OCI-LY1 (cell line): ENCODE data around the gene LRFN4.

Experiments
- H2AFZ ChIP-seq: fragments of 200-600 bp; sonication (generic), shearing (Covaris generic); 2 replicates; pipeline ENCODE4 v1.6.0; 2014; ENCODE audit warnings: antibody characterized with exemption, mild to moderate bottlenecking, low read length
- H3F3A ChIP-seq: fragments of 200-600 bp; sonication (generic), shearing (Covaris generic); 2 replicates; pipeline ENCODE4 v1.6.0; 2014; ENCODE audit warnings: mild to moderate bottlenecking, antibody characterized with exemption, low read length, moderate library complexity; ENCODE audit not compliant: insufficient read depth
- H3K27ac ChIP-seq: fragments of 200-600 bp; sonication (generic); 2 replicates; pipeline ENCODE4 v1.5.1; 2014; ENCODE audit warnings: low read length, mixed run types, mild to moderate bottlenecking, low read depth; ENCODE audit not compliant: poor library complexity, severe bottlenecking
- H3K27me3 ChIP-seq: fragments of 200-600 bp; sonication (generic); 2 replicates; pipeline ENCODE4 v1.6.0; 2014; ENCODE audit warnings: antibody characterized with exemption, mild to moderate bottlenecking, low read length, moderate library complexity; ENCODE audit not compliant: insufficient read depth
- H3K36me3 ChIP-seq: fragments of 200-600 bp; sonication (generic); 2 replicates; pipeline ENCODE4 v1.6.1; 2014; ENCODE audit warnings: mild to moderate bottlenecking, antibody characterized with exemption, low read length, moderate library complexity, mixed read lengths; ENCODE audit not compliant: insufficient read depth
- H3K4me1 ChIP-seq: fragments of 200-600 bp; sonication (generic); 2 replicates; pipeline ENCODE4 v1.5.1; 2014; ENCODE audit warnings: mild to moderate bottlenecking, low read length, moderate library complexity; ENCODE audit not compliant: insufficient read depth, severe bottlenecking
- H3K4me2 ChIP-seq: fragments of 200-600 bp; sonication (generic), shearing (Covaris generic); 2 replicates; pipeline ENCODE4 v1.6.1; 2014; ENCODE audit warnings: low read length
- H3K4me3 ChIP-seq: fragments of 200-600 bp; sonication (generic); 2 replicates; pipeline ENCODE4 v1.5.1; 2014; ENCODE audit warnings: low read length, low read depth, mild to moderate bottlenecking, mixed read lengths; ENCODE audit not compliant: poor library complexity, severe bottlenecking
- H3K79me2 ChIP-seq: fragments of 200-600 bp; shearing (Covaris generic); 2 replicates; pipeline ENCODE4 v1.6.1; 2016; ENCODE audit warnings: mixed run types, low read length, mixed read lengths; ENCODE audit not compliant: insufficient read depth
- H3K9ac ChIP-seq: fragments of 200-600 bp; sonication (generic), shearing (Covaris generic); 2 replicates; pipeline ENCODE4 v1.6.1; 2014; ENCODE audit warnings: mild to moderate bottlenecking, low read length, mixed read lengths
- H3K9me2 ChIP-seq: fragments of 200-600 bp; sonication (generic), shearing (Covaris generic); 2 replicates; pipeline ENCODE4 v1.6.1; 2014; ENCODE audit warnings: low read depth, mild to moderate bottlenecking, low read length, mixed read lengths
- H3K9me3 ChIP-seq: fragments of 200-600 bp; shearing (Covaris generic); 2 replicates; pipeline ENCODE4 v1.6.1; 2014; ENCODE audit warnings: low read length, mixed read lengths
- H4K20me1 ChIP-seq: fragments of 200-600 bp; sonication (generic), shearing (Covaris generic); 2 replicates; pipeline ENCODE4 v1.6.0; 2016; ENCODE audit warnings: mild to moderate bottlenecking, low read length; ENCODE audit not compliant: insufficient read depth
- EZH2 ChIP-seq: fragments of 200-600 bp; sonication (generic), shearing (Covaris generic); IDR thresholded peaks from 2 replicates; pipeline ENCODE4 v1.8.0; 2017; ENCODE audit warnings: borderline replicate concordance, mixed run types, mild to moderate bottlenecking, antibody characterized with exemption, low read length, moderate library complexity, mixed read lengths
- TF ChIP-seq, protein P1 (sequence below): fragments of 200-600 bp; sonication (generic), shearing (Covaris generic); IDR thresholded peaks from 2 replicates; pipeline ENCODE4 v1.5.1; 2017; ENCODE audit warnings: mild to moderate bottlenecking, antibody characterized with exemption, low read length, moderate library complexity, mixed read lengths

LRFN4 gene

DNA sequence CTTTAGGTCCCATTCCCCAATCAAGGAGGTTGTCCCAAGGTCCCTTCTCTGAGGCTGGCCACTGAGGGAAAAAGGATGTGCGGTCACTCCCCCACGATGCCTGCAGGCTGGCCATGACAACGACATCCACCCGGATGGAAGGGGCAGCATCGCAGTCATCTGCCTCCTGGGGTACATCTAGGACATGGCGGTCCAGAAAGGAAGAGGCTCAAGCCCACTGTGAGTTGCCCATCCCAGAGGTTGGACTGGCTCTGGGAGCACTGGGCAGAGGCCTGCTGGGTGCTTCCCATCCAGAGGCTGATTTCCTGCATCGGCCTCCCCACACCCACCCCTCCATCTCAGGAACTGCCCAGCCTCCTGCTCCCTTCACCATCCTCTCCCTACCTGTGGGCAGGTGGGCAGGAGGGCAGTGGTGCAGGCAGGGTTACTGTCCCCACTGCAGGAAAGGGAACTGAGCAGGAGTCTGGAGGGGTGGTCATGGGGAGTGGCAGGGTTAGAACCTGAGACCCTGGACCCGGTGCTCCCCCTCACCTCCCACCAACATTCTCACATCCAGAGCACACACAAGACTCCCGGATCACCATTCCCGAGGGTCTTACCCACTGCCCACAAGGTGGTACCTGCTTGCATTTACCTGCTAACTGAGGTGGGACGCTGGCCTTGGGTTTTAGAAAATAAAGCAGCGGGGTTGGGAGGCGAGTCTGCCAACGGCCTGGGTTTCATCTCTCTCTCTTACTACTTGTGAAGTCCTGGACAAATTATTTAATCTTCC lies 9.2 kb upstream of the LRFN4 start:
- Histone ChIP-seq H3K9me2 (no peaks in the 10 kb centered on the region), H3F3A (no peaks in the 10 kb centered on the region), H3K27ac (no peak overlapping the region), H3K36me3 (peaks cover 28% of the 10 kb centered on the region; the same call in 1 of the 2 replicates), H3K4me2 (no peak overlapping the region), H3K4me3 (no peak overlapping the region), H4K20me1 (no peaks in the 10 kb centered on the region), H3K4me1 (peaks cover 24% of the 10 kb centered on the region), H3K9ac (no peak overlapping the region), H2AFZ (no peak overlapping the region), H3K27me3 (no peaks in the 10 kb centered on the region), H3K79me2 (peaks cover 7% of the 10 kb centered on the region; the same call in 1 of the 2 replicates), H3K9me3 (no peaks in the 10 kb centered on the region)
- TF ChIP-seq, protein P1, sequence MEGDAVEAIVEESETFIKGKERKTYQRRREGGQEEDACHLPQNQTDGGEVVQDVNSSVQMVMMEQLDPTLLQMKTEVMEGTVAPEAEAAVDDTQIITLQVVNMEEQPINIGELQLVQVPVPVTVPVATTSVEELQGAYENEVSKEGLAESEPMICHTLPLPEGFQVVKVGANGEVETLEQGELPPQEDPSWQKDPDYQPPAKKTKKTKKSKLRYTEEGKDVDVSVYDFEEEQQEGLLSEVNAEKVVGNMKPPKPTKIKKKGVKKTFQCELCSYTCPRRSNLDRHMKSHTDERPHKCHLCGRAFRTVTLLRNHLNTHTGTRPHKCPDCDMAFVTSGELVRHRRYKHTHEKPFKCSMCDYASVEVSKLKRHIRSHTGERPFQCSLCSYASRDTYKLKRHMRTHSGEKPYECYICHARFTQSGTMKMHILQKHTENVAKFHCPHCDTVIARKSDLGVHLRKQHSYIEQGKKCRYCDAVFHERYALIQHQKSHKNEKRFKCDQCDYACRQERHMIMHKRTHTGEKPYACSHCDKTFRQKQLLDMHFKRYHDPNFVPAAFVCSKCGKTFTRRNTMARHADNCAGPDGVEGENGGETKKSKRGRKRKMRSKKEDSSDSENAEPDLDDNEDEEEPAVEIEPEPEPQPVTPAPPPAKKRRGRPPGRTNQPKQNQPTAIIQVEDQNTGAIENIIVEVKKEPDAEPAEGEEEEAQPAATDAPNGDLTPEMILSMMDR: no peak

DNA sequence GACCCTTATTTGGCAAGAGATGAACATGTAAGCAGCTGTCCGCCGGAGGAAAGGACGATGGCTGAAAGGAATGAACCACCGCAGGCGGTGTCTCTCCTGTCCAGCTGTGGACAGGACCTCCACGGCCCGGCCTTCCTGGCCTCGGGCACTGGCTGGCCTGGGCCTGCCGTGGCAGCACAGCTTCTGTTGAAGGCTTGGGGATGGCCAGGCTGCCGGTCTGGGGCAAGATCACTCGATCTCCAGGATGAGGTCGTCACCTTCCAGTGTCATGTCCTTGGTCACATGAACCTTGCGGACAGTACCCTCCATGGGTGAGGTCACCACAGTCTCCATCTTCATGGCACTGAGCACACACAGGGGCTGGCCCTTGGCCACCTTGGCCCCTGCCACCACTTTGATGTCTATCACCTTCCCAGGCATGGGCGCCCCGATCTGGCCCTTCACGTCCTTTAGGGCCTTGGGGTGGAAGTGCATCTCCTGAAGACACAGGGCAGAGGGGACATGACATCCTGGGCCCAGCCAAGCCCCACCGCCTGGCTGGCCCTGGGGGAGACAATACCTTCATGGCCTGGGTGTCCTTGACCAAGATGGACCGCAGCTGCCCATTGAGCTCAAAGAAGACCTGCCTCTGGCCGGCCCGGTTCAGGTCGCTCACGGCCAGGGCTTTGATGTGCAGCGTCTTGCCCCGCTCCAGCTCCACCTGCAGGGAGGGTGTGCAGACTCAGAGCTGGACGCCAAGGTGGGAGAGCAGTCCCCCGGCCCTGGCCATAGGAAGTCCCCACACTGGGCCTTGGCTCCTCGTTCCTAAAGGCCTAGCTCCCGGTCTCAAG lies 8.0 kb upstream of the LRFN4 start:
- Histone ChIP-seq H3K9me2 (no peaks in the 10 kb centered on the region), H2AFZ (no peak overlapping the region), H3K27ac (no peak overlapping the region), H3K36me3 (peaks cover 28% of the 10 kb centered on the region; the same call in 1 of the 2 replicates), H3K4me2 (no peak overlapping the region), H3K4me3 (no peak overlapping the region), H3K9ac (no peak overlapping the region), H3K79me2 (peaks cover 5% of the 10 kb centered on the region; the same call in 1 of the 2 replicates), H4K20me1 (no peaks in the 10 kb centered on the region), H3K9me3 (no peaks in the 10 kb centered on the region), H3F3A (no peaks in the 10 kb centered on the region), H3K4me1 (peaks cover 21% of the 10 kb centered on the region), H3K27me3 (no peaks in the 10 kb centered on the region)
- TF ChIP-seq, protein P1: no peak
- no peak for TF ChIP-seq EZH2

DNA sequence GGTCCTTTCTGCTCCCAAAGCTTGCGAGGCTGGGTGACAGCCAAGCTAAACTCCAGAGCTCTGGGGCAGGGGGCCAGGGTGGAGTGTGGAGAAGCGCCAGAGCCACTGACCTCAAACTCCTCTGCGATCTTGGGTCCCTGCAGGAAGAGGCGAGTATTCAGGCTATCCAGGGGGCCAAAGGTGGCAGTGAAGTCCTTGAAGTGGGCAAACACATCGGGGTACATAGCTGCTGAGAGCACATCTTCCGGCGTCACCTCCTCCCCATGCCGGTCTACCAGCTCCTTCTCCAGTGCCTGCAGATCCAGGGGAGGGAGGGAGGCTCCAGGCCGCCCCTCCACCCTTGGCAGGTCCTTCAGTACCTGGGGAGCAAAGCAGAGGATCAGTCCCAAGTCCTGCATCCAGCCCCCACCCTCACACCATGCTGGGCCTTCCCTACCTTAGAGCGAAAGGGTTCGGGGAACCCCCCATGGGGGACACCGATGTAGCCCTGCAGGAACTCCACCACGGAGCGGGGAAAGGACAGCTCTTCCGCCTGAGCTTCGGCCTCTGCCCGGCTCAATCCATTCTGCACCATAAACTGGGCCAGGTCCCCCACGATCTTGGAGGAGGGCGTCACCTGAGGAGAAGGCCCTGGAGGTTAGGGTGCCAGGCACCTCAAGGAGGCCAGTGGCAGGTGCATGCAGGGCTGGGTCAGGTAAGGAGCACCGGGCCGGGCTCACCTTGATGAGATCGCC lies 7.2 kb upstream of the LRFN4 start:
- H3K36me3 ChIP-seq: peaks cover 28% of the 10 kb centered on the region; the same call in 1 of the 2 replicates

More for the DNA sequence above, 7.2 kb upstream of the LRFN4 start:
- Histone ChIP-seq H3K9ac (no peak overlapping the region), H3K9me2 (no peaks in the 10 kb centered on the region), H2AFZ (no peak overlapping the region), H3K4me3 (no peak overlapping the region), H3K4me2 (no peak overlapping the region), H3K79me2 (no peaks in the 10 kb centered on the region), H3K4me1 (peaks cover 13% of the 10 kb centered on the region), H4K20me1 (no peaks in the 10 kb centered on the region), H3F3A (no peaks in the 10 kb centered on the region), H3K27ac (no peak overlapping the region), H3K9me3 (no peaks in the 10 kb centered on the region), H3K27me3 (no peaks in the 10 kb centered on the region)
- no peak for TF ChIP-seq EZH2
- TF ChIP-seq, protein P1: no peak
